Muscle of arm (tissue), 12 donors: ENCODE results near the gene GAS2. TPM values are rescaled to one million over a fixed set of nuclear protein-coding genes. Genes with fewer than 3 reads are reported as not detected.

ENCODE experiments used
- DNase-seq: peaks from one replicate; pipeline ENCODE4 v3.0.0-alpha.2; 2013
- polyA plus RNA-seq, 12 donors: library from polyadenylated mRNA; unstranded; fragments of 120-200 nt; gene quantifications; one replicate each; pipeline ENCODE4 v1.2.1, GENCODE V29; 2013; ENCODE audit not compliant: insufficient read length in 12 of 12

GAS2 gene
- polyA plus RNA-seq, 12 donors: 9.3 to 34.4 (median 17.9) TPM; not detected in 1

DNA sequence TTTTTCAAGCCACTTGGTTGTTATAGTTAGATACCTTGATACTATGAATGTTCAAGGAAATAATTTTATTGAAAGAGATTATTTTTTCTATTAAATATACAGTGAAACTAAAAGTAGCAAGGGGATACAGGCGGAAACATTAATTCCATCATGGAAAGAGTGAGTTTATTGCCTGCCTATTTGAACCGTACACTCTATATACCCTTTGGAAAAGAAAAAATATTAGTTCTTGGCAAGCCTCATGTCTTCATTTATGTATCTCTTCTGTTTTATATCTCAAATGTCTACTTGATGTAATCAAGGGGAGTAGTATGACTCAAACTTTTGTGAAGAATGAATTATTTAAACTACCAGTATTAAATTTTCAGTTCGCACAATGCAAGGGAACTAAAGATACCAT, 54.0 kb downstream of the GAS2 start:
- DNase-seq: peak; percentile 21

DNA sequence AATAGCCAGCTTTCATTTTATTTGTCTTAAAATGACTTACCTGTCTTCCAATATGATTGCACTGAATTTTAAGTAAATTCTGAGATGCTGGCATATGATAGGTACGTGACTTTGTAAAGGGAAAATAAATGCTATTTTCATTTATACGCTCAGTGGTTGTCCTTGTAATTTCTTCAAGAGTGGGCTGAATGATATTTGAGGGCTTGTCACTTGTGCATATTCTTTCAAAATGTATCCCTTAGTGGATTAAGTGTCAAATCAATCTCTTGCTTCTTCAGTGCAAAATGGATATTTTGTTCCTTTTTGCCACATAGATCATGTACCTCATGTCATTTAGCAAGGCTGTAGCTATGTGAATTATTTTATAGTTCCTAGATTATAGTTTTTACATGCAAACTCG, 56.9 kb downstream of the GAS2 start:
- no peak for DNase-seq

DNA sequence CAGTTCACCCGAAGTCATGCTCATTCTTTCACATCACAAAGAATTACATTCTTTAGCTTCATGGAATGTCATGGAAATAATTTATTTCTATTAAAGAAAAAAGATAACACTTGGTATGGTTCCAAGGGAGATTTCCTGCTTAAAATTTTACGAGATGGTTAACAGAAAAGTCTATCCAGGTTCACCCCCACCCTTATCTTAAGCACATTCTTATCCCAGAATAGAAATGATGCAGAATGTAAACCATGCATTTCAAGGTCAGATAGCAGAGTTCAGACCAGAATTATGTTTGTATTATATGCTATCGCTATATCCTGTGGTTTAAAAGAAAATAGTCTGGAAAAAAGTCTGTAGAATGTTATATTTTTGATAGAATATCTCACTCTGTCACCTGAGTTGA, 58.7 kb downstream of the GAS2 start:
- DNase-seq: no peak

DNA sequence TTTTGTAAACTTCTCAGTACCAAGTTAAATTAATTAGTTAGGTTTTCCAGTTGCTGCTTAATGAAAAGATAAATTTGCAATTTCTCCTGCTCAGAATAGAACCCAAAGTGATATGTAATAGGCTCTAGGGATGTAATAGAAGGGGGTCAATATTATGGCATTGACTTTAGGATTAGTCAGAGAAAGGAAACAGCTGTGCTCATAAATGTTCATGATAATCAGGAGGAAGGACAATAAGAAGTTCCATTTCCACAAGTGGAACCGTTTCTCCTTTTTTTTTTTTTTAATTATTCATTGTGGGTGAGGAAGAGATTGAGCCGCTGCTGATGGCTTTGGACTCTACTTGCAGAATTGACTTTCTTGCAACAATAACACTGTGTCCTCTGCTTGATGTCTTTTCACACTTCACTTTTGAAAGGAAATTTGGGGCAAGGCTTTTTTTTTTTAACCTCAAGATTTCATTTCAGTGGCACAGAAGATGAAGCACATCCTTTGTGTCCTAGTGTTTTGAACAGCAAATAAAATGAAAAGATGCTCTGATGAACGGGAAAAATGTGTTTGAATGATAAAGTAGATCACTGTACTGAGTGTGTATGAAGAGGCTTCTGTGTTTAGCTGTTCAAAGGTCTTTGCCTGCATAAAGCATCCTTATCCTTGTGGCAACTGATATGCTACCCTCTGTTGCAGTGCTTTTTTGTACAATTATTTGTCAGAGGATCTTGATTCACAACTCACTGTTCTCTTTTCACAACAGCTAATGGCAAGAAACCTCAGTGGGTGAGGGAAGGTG, 62.4 kb downstream of the GAS2 start:
- no peak for DNase-seq

DNA sequence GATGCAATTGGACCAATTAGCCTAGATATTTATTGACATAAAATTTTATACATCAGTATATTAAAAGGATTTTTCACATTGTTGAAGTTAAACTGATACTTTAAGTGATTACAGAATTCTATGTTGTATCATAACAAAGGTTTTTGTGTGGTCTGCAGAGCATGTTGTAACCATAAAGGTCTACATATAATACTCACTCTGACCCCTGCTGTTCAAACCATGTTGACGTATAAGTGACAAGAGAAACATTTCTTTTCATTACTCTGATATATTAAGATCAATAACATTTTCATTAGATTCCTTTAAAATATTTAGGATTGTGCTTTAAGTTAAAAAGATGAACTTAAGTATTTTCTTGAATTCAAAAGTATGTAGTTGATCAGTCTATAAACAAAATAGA, 63.9 kb downstream of the GAS2 start:
- DNase-seq: no peak

DNA sequence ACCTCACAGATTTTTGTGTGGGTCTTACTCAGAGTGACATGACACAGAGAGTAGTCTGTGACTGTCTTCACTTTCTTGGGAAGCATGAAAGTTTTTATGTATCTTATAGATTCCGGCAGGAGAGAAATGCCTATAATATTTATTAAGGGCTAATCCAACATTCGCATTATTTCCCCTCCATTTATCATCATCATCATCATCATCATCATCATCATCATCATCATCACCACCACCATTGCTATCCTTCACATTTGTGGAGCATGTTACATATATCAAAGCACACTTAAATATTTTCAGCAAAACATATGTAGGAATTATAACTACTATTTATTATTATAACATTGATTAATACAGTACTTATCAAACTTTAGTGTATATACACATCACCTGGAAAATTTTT, 66.2 kb downstream of the GAS2 start:
- no peak for DNase-seq

DNA sequence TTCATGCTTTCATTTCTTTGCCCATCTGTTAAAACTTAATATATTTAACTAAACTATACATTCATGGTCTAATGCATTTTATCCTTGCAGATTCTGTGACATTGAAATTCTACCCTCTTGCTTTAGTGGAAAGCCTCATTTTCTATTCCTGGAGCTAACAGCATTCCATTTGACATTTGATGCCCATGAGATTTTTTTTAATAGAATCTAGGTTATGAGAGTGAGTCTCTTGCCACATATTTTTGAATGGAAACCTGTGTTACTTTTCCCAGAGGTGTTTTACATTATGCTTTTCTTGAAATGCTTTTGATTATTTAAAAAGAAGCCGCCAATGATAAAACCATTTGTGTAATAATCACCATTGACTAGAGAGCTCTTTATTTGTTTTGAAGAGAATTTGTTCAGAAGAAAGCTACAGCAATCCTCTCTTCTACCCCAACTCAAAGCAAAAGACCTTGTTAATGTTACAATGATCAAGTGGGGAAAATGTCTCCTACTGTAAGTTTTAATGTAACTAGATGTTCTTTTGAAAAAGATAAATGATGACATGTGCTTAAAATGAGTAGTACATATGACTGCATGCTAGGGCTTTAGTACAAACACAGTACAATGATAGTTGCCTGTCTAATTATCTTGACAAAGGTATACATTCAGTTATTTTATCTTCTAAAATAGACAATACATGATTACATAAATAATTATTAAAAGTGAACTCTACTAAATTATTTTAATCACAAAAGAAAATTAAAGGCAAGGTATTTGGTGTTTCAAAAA, 67.3 kb downstream of the GAS2 start:
- no peak for DNase-seq

DNA sequence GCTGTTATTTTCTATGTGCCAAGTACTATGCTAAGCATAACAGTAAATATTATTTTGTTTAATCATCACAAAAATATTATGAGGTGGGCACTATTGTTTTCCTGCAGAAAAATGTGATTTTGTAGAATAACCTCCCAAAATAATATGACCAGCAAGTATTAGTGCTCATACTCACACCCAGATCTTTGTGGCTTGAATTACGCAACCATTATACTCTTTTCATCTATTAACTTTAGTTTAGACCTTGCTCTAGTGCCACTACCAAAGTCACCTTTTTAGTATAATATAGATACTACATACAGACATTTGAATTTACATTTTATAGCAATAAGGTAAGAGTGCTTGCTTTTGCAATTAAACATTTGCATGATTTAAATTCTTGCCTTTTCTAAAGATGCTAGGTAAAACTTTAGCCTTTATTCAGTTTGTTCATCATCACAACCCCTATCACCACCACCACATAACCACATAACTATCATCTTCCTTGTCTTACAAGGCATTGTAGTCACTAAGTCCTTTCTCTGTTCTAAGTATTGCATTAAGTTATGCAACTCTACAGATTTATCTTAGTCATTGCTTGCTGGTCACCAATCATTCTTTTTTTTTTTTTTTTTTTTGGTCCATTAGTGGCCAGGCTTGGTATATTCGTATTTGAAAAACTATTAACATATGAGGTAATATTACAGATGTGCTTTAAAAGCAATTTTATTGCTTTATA, 68.4 kb downstream of the GAS2 start:
- DNase-seq: no peak

DNA sequence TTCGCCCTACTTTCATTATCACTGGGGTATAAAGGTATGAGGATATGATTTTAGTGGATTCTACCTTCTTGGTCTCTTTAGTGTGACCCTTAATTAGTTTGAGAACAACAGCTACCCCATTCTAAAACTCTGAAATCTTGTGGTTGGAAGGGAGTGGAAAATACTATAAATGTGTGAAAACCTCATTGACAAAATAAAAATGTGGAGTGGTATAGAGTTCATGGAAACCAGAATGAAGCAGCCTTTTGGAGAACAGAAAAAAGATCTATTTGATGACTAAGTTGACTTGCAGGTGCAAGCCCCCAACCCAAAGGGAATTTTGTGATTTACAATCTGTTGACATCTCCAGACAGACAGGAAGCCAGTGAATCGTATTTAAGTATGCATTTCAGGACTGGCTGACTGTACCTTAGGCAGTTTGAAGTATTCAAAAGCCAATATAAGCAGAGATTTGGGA, 75.8 kb downstream of the GAS2 start:
- DNase-seq: peak; percentile 46

DNA sequence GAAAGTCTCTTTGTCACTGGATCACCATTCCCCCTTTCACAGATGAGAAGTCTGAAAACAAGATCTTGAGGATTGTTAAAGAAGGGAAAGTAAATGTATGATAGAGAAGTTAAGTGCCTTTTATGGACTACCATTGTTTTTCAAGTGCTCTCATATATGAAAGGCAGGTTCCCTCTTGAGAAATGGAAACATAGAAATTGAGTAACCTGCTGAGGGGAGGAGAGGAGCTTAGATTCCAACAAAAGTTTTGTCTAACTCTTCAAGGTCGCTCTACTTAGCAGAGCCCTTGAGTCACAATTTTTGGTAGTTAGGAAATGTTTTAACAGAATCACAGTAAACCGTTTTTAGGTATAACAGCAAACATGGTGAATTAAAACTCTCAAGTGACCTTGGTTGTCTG, 83.1 kb downstream of the GAS2 start:
- DNase-seq: no peak

DNA sequence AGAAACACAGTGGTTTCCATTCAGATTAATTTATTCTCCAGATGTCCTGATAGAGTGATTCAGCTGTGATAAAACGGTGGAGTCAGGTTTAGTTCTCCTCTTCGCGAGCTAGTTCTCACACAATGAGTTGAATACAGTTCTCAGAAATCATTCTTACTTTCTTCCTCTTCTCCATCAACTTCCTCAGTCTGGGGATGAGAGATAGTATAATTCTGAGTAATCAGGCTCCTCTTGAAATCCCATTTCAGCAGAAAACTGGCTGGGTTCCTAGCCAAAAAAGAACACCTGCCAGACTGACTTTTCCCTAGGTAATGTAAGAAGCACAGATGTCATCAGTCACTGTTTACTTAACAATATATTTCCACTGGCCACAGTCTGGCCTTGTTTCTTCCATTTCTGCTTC, 86.5 kb downstream of the GAS2 start:
- DNase-seq: peak; percentile 62

DNA sequence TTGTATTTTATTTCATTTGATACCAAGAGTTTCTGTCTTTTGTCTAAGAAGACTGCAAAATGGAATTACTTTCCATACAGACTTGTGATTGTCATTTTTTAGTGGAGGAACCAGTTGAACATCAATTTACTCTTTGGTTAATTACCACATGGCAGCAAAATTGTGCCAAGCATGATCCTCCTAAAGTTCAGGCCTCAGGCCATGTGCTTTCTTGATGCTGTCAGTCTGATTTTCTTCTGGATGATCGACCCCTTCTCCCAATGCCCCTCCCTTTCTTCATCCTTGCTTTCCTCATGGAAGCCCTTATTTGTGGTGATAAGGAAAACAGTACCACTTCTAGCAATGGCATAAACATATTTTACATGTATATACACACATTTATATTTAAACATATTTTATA, 87.0 kb downstream of the GAS2 start:
- DNase-seq: no peak

DNA sequence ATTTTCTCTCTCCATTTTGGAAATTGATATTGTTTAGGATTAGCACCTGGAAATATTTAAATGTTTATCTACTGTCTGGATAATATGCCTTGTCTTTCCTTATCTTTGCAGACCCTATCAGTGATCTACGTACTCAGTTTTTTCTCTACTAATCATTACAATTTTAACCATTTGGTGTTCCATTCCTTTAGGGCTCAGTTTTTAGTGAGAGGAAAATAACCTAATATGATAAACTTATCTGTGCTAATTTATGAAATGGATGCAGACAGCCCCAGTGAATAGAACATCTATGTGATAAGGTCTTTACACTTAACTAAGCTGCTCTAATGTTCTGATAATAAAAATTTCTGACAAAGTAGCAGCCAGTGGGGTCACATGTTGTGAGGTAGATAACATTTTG, 94.7 kb downstream of the GAS2 start:
- DNase-seq: no peak

DNA sequence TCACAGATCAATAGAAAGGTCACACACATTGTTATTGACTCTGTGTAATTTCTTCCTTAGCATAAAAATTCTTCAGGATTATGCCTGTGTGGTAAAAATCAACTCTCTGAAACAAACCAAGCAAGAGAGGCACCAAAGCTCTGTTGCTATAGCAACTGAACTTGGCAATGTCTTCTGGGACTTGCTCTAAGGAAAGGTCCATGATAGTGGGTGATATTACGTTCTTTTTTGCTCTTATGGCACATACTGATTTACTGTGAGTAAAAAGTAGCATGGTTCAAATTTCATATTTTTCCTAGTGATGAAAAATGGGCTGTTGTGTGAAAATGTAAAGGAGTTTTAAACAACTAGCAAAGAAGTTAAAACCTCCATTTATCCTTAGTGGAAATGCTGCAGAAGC, 96.8 kb downstream of the GAS2 start:
- DNase-seq: no peak

DNA sequence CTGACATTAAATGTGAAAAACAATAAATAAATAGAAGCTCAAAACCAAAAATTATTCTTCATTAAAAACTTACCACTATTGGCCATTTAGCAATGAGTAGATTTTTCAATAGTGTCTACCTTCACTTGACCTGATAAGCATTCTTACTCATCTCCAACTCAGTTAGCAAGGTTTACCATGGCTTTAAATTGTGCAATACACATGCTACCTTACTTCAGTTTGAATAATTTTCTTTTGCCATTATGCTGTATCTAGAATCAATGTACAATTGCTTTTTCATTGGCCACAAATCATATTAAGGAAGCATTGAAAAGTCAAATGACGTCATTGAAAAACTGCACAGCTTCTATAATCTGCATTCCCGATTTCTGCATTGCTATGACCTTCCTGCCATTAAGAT, 98.3 kb downstream of the GAS2 start:
- no peak for DNase-seq

DNA sequence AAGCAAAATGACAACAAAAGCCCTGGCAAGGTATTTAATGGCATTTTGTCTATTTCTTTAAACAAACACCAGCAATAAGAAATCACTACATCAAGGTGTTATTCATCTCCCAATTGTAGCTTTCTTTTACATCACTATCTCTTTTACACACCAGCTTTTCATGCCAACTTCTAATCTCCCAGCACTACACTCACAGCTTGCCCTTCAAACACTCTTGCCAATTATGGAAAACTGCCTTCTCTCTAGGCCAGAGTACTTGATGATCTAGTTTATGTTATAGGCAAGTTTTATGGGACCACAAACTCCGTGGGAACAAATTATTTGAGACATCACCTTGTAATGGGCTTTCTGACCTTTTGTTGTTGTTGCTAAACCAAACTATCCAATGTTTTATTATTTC, 101.9 kb downstream of the GAS2 start:
- DNase-seq: no peak

DNA sequence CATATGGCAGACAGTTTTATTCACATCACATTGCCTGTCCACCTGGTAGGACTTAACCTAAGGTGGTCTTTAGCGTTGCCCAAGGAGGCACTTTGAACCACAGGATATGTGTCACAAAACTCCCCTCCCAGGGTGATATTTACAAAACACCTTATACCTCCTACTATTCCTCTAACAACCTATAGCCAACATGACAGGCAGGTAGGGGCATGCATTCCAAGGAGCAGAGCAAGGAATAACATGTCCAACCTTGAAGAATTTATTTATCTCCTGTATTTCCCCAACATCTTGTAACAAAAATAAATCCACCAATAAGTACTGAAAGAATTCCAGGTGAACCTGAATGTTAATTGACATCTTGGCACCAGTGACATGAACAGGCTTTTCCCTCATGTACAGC, 102.7 kb downstream of the GAS2 start:
- no peak for DNase-seq

DNA sequence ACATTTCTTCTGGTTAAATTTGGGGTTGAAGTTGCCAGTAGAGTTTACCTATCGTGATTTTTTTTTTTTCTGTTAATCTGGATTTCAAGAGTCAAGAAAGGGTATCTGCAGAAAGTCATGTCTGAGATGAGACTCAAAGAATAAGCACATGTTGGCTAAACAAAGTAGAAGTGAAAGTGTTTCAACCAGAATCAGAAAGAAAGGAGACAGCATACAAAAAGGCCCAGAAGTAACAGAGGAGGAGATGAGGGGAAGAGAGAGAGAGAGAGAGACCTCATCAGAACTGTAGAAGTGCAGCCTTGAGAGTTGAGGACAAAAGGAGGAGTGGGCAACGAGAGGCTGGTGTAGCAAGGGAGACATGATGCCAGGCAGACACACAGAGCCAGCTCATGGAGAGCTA, 108.3 kb downstream of the GAS2 start:
- no peak for DNase-seq

DNA sequence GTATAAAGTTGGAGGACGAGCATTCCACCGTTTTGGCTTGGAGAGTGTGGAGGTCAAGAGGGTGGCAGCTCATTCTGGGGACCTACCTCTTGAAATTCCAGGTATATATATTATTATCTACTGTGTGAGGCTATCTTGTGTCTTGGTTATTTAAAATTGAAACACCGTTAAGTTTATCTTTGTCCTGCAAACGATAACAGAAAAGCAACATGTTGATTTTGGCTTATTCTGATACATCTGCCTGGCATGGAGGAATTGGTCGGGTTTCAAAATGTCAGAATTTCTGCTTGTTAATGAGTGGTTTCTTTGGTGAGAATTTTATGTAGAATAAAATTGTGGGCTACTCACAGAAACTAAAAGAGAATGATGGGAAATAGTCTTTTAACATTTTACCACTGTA, 108.8 kb downstream of the GAS2 start:
- no peak for DNase-seq

DNA sequence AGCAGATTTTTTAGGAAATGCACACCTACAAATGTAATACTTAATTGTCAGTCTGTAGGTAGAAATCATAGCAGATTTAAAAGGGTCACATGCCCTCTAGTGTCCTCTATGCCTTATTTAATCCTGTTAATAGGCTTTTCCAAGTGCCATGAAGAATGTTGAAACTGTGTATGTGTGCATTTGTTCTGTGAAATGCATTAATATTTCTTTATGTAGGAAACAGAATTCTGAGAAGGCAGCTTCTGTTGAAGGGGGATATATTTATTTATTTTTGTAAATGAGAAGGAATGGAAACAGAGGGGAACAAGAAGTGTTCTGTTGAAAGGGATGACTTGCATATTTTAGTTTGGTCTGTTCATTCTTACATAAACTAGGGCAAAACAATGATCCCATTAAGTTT, 112.2 kb downstream of the GAS2 start:
- DNase-seq: no peak

DNA sequence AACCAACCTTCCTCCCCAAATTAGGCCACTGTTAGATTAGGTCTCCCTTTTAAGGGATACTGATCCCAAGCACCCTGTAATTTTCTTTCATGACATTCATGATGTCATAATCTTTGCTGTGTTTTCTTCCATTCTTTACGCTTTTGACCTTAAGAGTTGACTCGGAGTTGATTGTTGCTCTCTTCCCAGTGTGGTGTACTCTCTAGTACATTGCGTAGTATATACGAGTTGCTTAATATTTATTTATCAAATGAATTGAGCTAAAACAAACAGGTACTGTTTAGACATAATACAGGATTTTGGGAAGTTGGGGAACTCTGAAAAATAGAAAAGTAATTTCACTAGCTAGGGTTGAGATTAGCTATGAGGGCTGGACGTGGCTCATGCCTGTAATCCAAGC, 113.4 kb downstream of the GAS2 start:
- no peak for DNase-seq

DNA sequence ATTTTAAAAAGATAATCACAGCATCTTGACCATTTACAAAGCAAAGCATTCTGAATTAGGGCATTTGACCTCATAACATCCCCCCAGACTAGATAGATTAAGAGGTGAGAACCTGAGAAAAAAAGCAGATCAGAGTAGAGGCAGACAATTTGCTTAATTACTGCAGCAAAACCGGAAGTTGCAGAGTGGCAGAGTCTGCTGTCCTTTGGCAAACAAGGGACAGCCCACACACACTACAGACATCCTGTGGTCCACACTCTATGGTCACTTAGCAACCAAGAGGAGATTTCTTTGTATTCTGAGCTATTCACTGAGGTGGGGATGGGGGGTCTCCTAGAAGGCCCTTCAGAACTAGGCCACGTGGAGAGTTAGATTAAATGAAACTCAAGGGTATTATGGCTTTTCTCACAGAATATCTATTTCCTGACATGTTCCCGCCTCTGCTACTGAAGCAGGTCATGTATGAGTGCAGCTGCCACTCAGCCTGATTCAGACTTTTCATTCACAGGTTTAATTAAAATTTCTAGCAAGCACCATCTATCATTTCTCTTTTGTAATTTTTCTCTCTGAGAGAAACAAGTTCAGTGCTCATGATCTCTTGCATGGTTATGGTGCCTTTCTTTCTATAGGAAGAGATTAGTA, 114.7 kb downstream of the GAS2 start:
- DNase-seq: no peak
